HepG2 (cell line): ENCODE data around the gene SH3YL1. TPM values are rescaled to one million over a fixed set of nuclear protein-coding genes. Genes with fewer than 3 reads are reported as not detected.

Source experiments
- AKAP8 ChIP-seq: sonication (generic); formaldehyde crosslinking; IDR thresholded peaks from 2 replicates; pipeline ENCODE4 v1.5.1; 2020; ENCODE audit warnings: mild to moderate bottlenecking, missing genetic modification reagents
- CEBPB ChIP-seq: IDR thresholded peaks from 2 replicates; pipeline ENCODE4 v1.6.1; 2011; ENCODE audit warnings: low read depth, low read length, improper control_type of control experiment, borderline replicate concordance
- CEBPZ ChIP-seq: IDR thresholded peaks from 2 replicates; pipeline ENCODE4 v1.6.1; 2012; ENCODE audit warnings: low read length, improper control_type of control experiment
- CREB3 ChIP-seq: sonication (generic); formaldehyde crosslinking; IDR thresholded peaks from 2 replicates; pipeline ENCODE4 v1.5.0; 2020; ENCODE audit warnings: missing genetic modification reagents
- FOXP4 ChIP-seq: sonication (generic); formaldehyde crosslinking; IDR thresholded peaks from 2 replicates; pipeline ENCODE4 v1.4.0; 2020; ENCODE audit warnings: missing genetic modification reagents
- JARID2 ChIP-seq: sonication (generic); formaldehyde crosslinking; IDR thresholded peaks from 2 replicates; pipeline ENCODE4 v1.8.1; 2023; ENCODE audit warnings: missing genetic modification reagents, inconsistent platforms; ENCODE audit not compliant: insufficient replicate concordance
- MBD4 ChIP-seq: IDR thresholded peaks from 2 replicates; pipeline ENCODE4 v1.6.1; 2012; ENCODE audit warnings: low read length, inconsistent platforms, borderline replicate concordance
- MTERF4 ChIP-seq: sonication (generic); formaldehyde crosslinking; IDR thresholded peaks from 2 replicates; pipeline ENCODE4 v1.8.0; 2023; ENCODE audit warnings: mild to moderate bottlenecking, missing genetic modification reagents
- NKX3-1 ChIP-seq: sonication (generic); formaldehyde crosslinking; IDR thresholded peaks from 2 replicates; pipeline ENCODE4 v1.5.0; 2020; ENCODE audit warnings: missing genetic modification reagents
- RORA ChIP-seq: sonication (generic); formaldehyde crosslinking; IDR thresholded peaks from 2 replicates; pipeline ENCODE4 v1.5.0; 2020; ENCODE audit warnings: mild to moderate bottlenecking, missing genetic modification reagents, moderate library complexity
- SKIL ChIP-seq: sonication (generic); formaldehyde crosslinking; IDR thresholded peaks from 2 replicates; pipeline ENCODE4 v1.8.0; 2022; ENCODE audit warnings: missing genetic modification reagents, mild to moderate bottlenecking, moderate library complexity, borderline replicate concordance
- ZBTB39 ChIP-seq: sonication (generic); formaldehyde crosslinking; IDR thresholded peaks from 2 replicates; pipeline ENCODE4 v1.5.0; 2020; ENCODE audit warnings: missing genetic modification reagents
- ZNF101 ChIP-seq: sonication (generic); formaldehyde crosslinking; IDR thresholded peaks from 2 replicates; pipeline ENCODE4 v1.4.0; 2020; ENCODE audit warnings: mild to moderate bottlenecking, low read depth, missing genetic modification reagents, borderline replicate concordance
- ZNF335 ChIP-seq: sonication (generic); formaldehyde crosslinking; IDR thresholded peaks from 2 replicates; pipeline ENCODE4 v1.4.0; 2020; ENCODE audit warnings: missing genetic modification reagents
- ZNF597 ChIP-seq: sonication (generic); formaldehyde crosslinking; IDR thresholded peaks from 2 replicates; pipeline ENCODE4 v1.5.0; 2020; ENCODE audit warnings: missing genetic modification reagents
- polyA plus RNA-seq, 8 experiments: library from polyadenylated mRNA; depleted of rRNA in 3 of 8; stranded (reverse) in 7 of 8; unstranded in 1 of 8; fragments of >200 nt; fragmentation: Illumina TruSeq in 4 of 8; extraction: Trizol in 4 of 8; gene quantifications; 2 replicates each; pipeline versions ENCODE4 v1.2.1 to v1.2.3, GENCODE V29; 2011 to 2016; ENCODE audit warnings: low read depth in 4 of 8, missing spikeins in 1 of 8, mixed read lengths in 1 of 8; ENCODE audit not compliant: insufficient read depth in 1 of 8
- total RNA-seq, 5 experiments: library from RNA; depleted of rRNA; stranded (reverse); fragments of >200 nt; fragmentation: Illumina TruSeq; extraction: Trizol; gene quantifications; 2 replicates each; pipeline ENCODE4 v1.2.3, GENCODE V29; 2016; ENCODE audit warnings: low read depth in 1 of 5

The SH3YL1 gene
- total and polyA plus RNA-seq, 2 of the 13 experiments (the other 11 are each of a cell fraction or from before 2014, with no cell fraction given) = 13.0 to 48.2 TPM

- TF ChIP-seq ZBTB39 (CRISPR knock-in tag) (peak; percentile 95), JARID2 (CRISPR knock-in tag) (peak; percentile 96), SKIL (peak; percentile 100), FOXP4 (CRISPR knock-in tag) (peak; percentile 100), MTERF4 (CRISPR knock-in tag) (peak; percentile 59), ZNF101 (CRISPR knock-in tag) (no peak), NKX3-1 (peak; percentile 37; the same call in 1 of the 2 replicates), AKAP8 (peak; percentile 98; the same call in 1 of the 2 replicates), MBD4 (peak; percentile 96), RORA (CRISPR knock-in tag) (peak; percentile 57; the same call in 1 of the 2 replicates), CREB3 (CRISPR knock-in tag) (no peak), CEBPB (peak; percentile 77; the same call in 1 of the 2 replicates), ZNF335 (CRISPR knock-in tag) (peak; percentile 91), CEBPZ (no peak), ZNF597 (CRISPR knock-in tag) (no peak)
Measured at GRCh38 chr2:260507-261161, 3.2 kb downstream of the SH3YL1 start (continued).
